Choroid plexus epithelial cell (primary cell): Measurements from ENCODE around the gene TIRAP.
A peak's percentile ranks its signal among the peaks of the same experiment; 100 is the strongest.
"Not testable (repeated sequence)": the region's sequence is repeated elsewhere in the genome, so short reads cannot be mapped to it uniquely, and the experiment has no call there.

Experiments used
- DNase-seq: peaks from one replicate; pipeline ENCODE4 v3.0.0-alpha.2; 2010; ENCODE audit warnings: low read depth
- H3K4me3 ChIP-seq: 2 replicates; pipeline ENCODE4 v1.5.1; 2011; ENCODE audit warnings: low read depth, mild to moderate bottlenecking, control low read depth, low read length, moderate library complexity
- CTCF ChIP-seq: conservative IDR thresholded peaks from 2 replicates; pipeline ENCODE4 v1.5.1; 2011; ENCODE audit warnings: low read depth, mild to moderate bottlenecking, control low read depth, inconsistent platforms, low read length, moderate library complexity

TIRAP gene

GRCh38 chr11:126282736-126283591, at the start of gene TIRAP:
TIRAP (plus strand) TSS chr11:126283093; CDS start chr11:126290895, 7,802 bp downstream.
- DNase-seq: peak; percentile 46
- peak within 1 kb of the TSS; percentile 76 for H3K4me3 ChIP-seq
- no peak for TF ChIP-seq CTCF

GRCh38 chr11:126233391-126233790, 49.5 kb upstream of the TIRAP start:
- no peak for TF ChIP-seq CTCF
- peak; percentile 73 for DNase-seq
- no peak overlapping the region for H3K4me3 ChIP-seq

- DNase-seq: peak; percentile 47
- no peak for TF ChIP-seq CTCF
- H3K4me3 ChIP-seq: no peak overlapping the region
Observed at GRCh38 chr11:126246636-126247035, 36.3 kb upstream of the TIRAP start.

GRCh38 chr11:126253265-126253664, 29.6 kb upstream of the TIRAP start:
- no peak for DNase-seq
- no peak overlapping the region for H3K4me3 ChIP-seq
- TF ChIP-seq CTCF: no peak

GRCh38 chr11:126254819-126255218, 28.1 kb upstream of the TIRAP start:
- H3K4me3 ChIP-seq: no peak overlapping the region
- no peak for DNase-seq
- TF ChIP-seq CTCF: no peak

GRCh38 chr11:126255507-126255906, 27.4 kb upstream of the TIRAP start:
- H3K4me3 ChIP-seq, DNase-seq: not testable (repeated sequence)

GRCh38 chr11:126256216-126256615, 26.7 kb upstream of the TIRAP start:
- no peak for DNase-seq
- no peak for TF ChIP-seq CTCF
- H3K4me3 ChIP-seq: no peak overlapping the region
